Liver (tissue), 9 donors: ENCODE results near the gene IL22RA1. TPM values are rescaled to one million over a fixed set of nuclear protein-coding genes. Genes with fewer than 3 reads are reported as not detected.

Experiments
- DNase-seq: peaks from one replicate; pipeline ENCODE4 v3.0.0-alpha.2; 2017; ENCODE audit warnings: low spot score
- H3K27ac ChIP-seq, 2 donors: one replicate each; pipeline ENCODE4 v1.7.0; 2013; ENCODE audit warnings: inconsistent platforms in 2 of 2, low read length in 2 of 2, control low read depth in 1 of 2, low read depth in 1 of 2, mild to moderate bottlenecking in 1 of 2
- H3K27me3 ChIP-seq, 4 donors: one replicate each; pipeline versions ENCODE4 v1.6.1 to v1.7.0; 2013; ENCODE audit warnings: low read length in 3 of 4, inconsistent platforms in 1 of 4, mild to moderate bottlenecking in 1 of 4, moderate library complexity in 1 of 4; ENCODE audit not compliant: control insufficient read depth in 4 of 4, insufficient read depth in 4 of 4
- H3K36me3 ChIP-seq, 4 donors: one replicate each; pipeline versions ENCODE4 v1.6.1 to v1.7.0; 2013; ENCODE audit warnings: low read length in 3 of 4, mild to moderate bottlenecking in 3 of 4, low read depth in 1 of 4, moderate library complexity in 1 of 4; ENCODE audit not compliant: control insufficient read depth in 4 of 4, insufficient read depth in 3 of 4
- H3K4me1 ChIP-seq, 4 donors: one replicate each; pipeline versions ENCODE4 v1.6.1 to v1.7.0; 2013; ENCODE audit warnings: low read length in 3 of 4, mild to moderate bottlenecking in 3 of 4, moderate library complexity in 1 of 4; ENCODE audit not compliant: control insufficient read depth in 4 of 4, insufficient read depth in 4 of 4
- H3K4me3 ChIP-seq, 3 donors: one replicate each; pipeline versions ENCODE4 v1.6.1 to v1.7.0; 2013; ENCODE audit warnings: low read length in 3 of 3, control low read depth in 1 of 3, low read depth in 1 of 3, mild to moderate bottlenecking in 1 of 3
- H3K9ac ChIP-seq, 2 donors: one replicate each; pipeline ENCODE4 v1.7.0; 2013; ENCODE audit warnings: low read length in 2 of 2, mild to moderate bottlenecking in 2 of 2, moderate library complexity in 2 of 2, control low read depth in 1 of 2, low read depth in 1 of 2
- H3K9me3 ChIP-seq, 4 donors: one replicate each; pipeline versions ENCODE4 v1.6.1 to v1.7.0; 2013; ENCODE audit warnings: low read length in 3 of 4; ENCODE audit not compliant: control insufficient read depth in 4 of 4
- ATF3 ChIP-seq: IDR thresholded peaks from 2 replicates; pipeline ENCODE4 v1.6.1; 2016; ENCODE audit warnings: antibody characterized with exemption
- CTCF ChIP-seq: fragments of 150-350 bp; IDR thresholded peaks from 2 replicates; pipeline ENCODE4 v1.5.1; 2017; ENCODE audit warnings: improper control_type of control experiment, low read depth, low read length; ENCODE audit not compliant: missing input control
- EGR1 ChIP-seq, 2 donors: IDR thresholded peaks; 2 replicates each; pipeline ENCODE4 v1.6.1; 2016 to 2018; ENCODE audit warnings: antibody characterized with exemption in 2 of 2, low read depth in 2 of 2
- FOXA1 ChIP-seq: IDR thresholded peaks from 2 replicates; pipeline ENCODE4 v1.6.1; 2016; ENCODE audit warnings: antibody characterized with exemption
- FOXA2 ChIP-seq: IDR thresholded peaks from 2 replicates; pipeline ENCODE4 v1.6.1; 2016; ENCODE audit warnings: antibody characterized with exemption
- GABPA ChIP-seq, 2 donors: IDR thresholded peaks in 1 of 2; conservative IDR thresholded peaks in 1 of 2; 2 replicates each; pipeline ENCODE4 v1.6.1; 2016; ENCODE audit warnings: antibody characterized with exemption in 2 of 2, mild to moderate bottlenecking in 1 of 2, moderate library complexity in 1 of 2
- HNF4A ChIP-seq, 2 donors: conservative IDR thresholded peaks; 2 replicates each; pipeline ENCODE4 v1.6.1; 2016; ENCODE audit warnings: antibody characterized with exemption in 2 of 2, mild to moderate bottlenecking in 2 of 2
- HNF4G ChIP-seq: IDR thresholded peaks from 2 replicates; pipeline ENCODE4 v1.6.1; 2016; ENCODE audit warnings: antibody characterized with exemption
- JUND ChIP-seq, 2 donors: IDR thresholded peaks; 2 replicates each; pipeline ENCODE4 v1.6.1; 2016; ENCODE audit warnings: antibody characterized with exemption in 2 of 2
- MAX ChIP-seq: IDR thresholded peaks from 2 replicates; pipeline ENCODE4 v1.6.1; 2016; ENCODE audit warnings: antibody characterized with exemption
- NR2F2 ChIP-seq: IDR thresholded peaks from 2 replicates; pipeline ENCODE4 v1.6.1; 2016; ENCODE audit warnings: antibody characterized with exemption
- RAD21 ChIP-seq, 2 donors: IDR thresholded peaks; 2 replicates each; pipeline ENCODE4 v1.6.1; 2016; ENCODE audit warnings: antibody characterized with exemption in 2 of 2, mild to moderate bottlenecking in 2 of 2
- REST ChIP-seq: IDR thresholded peaks from 2 replicates; pipeline ENCODE4 v1.6.1; 2016; ENCODE audit warnings: antibody characterized with exemption, mild to moderate bottlenecking
- RXRA ChIP-seq, 2 donors: IDR thresholded peaks; 2 replicates each; pipeline ENCODE4 v1.6.1; 2017 to 2018; ENCODE audit warnings: antibody characterized with exemption in 2 of 2, mild to moderate bottlenecking in 1 of 2
- SP1 ChIP-seq: IDR thresholded peaks from 2 replicates; pipeline ENCODE4 v1.6.1; 2018; ENCODE audit warnings: antibody characterized with exemption, mild to moderate bottlenecking
- TAF1 ChIP-seq: conservative IDR thresholded peaks from 2 replicates; pipeline ENCODE4 v1.6.1; 2016; ENCODE audit warnings: antibody characterized with exemption, mild to moderate bottlenecking
- YY1 ChIP-seq: IDR thresholded peaks from 2 replicates; pipeline ENCODE4 v1.6.1; 2016; ENCODE audit warnings: antibody characterized with exemption, mild to moderate bottlenecking
- ZBTB33 ChIP-seq: IDR thresholded peaks from 2 replicates; pipeline ENCODE4 v1.6.1; 2016; ENCODE audit warnings: antibody characterized with exemption
- WGBS: extraction: QIAGEN DNeasy Blood & Tissue Kit; methylation state at CpG from one replicate; pipeline ENCODE4 v1.1.7; 2013; 5-methylcytosine and 5-hydroxymethylcytosine counted together
- polyA plus RNA-seq, 2 donors: library from polyadenylated mRNA; stranded (reverse) in 1 of 2; unstranded in 1 of 2; fragments of 200-250 nt in 1 of 2; fragments of >200 nt in 1 of 2; fragmentation: Nextera tagmentation in 1 of 2; extraction: Ambion mirVana in 1 of 2; gene quantifications; one replicate each; pipeline versions ENCODE4 v1.2.1 to v1.2.3, GENCODE V29; 2013 to 2015
- total RNA-seq, 2 donors: library from RNA; depleted of rRNA; stranded (reverse); fragments of >200 nt; gene quantifications; one replicate each; pipeline ENCODE4 v1.2.3, GENCODE V29; 2014
- donor health status: healthy.
- donor health status: healthy.
- donor health status: healthy.
- donor health status: healthy.
- donor health status: healthy.

Gene IL22RA1
- total and polyA plus RNA-seq, 4 donors, result 2.1 to 4.5 (median 3.4) TPM

GRCh38 chr1:24119489-24119858, 23.5 kb downstream of the IL22RA1 start:
- H3K27me3 ChIP-seq, result no peaks in the 10 kb centered on the region
- DNase-seq, result no peak
- H3K9me3 ChIP-seq, result no peaks in the 10 kb centered on the region
- H3K9ac ChIP-seq, result no peak overlapping the region
- peaks cover 0 to 22% (median 13%) of the 10 kb centered on the region in 4 donors for H3K4me1 ChIP-seq
- H3K27ac ChIP-seq, result no peak overlapping the region
- TF ChIP-seq RAD21 (IDR thresholded peaks at IDR 0.05), result no peak
- no peak for TF ChIP-seq EGR1 (IDR thresholded peaks at IDR 0.05; ENCODE audit: low read depth in 2 of 2)
- no peak for TF ChIP-seq YY1
- TF ChIP-seq REST, result no peak
- TF ChIP-seq GABPA (IDR thresholded peaks at IDR 0.05 in 1 of 2, conservative IDR thresholded peaks at IDR 0.05 in 1 of 2), result no peak
- no peak for TF ChIP-seq RXRA (IDR thresholded peaks at IDR 0.05)
- no peak for TF ChIP-seq ATF3
- TF ChIP-seq NR2F2, result no peak
- TF ChIP-seq SP1, result no peak
- TF ChIP-seq FOXA2, result no peak
- TF ChIP-seq MAX, result no peak
- no peak for TF ChIP-seq TAF1
- TF ChIP-seq FOXA1, result no peak
- TF ChIP-seq HNF4G, result no peak
- no peak for TF ChIP-seq JUND (IDR thresholded peaks at IDR 0.05)
- TF ChIP-seq HNF4A (conservative IDR thresholded peaks at IDR 0.05), result no peak
- no peak for TF ChIP-seq ZBTB33
- TF ChIP-seq CTCF, result no peak
- WGBS, result 81% methylated on average over 5 of the region's 5 CpGs
- H3K4me3 ChIP-seq, result no peak overlapping the region
- peaks cover 0 to 3% (median 0%) of the 10 kb centered on the region in 4 donors for H3K36me3 ChIP-seq
